Measurements from ENCODE around the gene PADI4. TPM values are rescaled to one million over a fixed set of nuclear protein-coding genes. Genes with fewer than 3 reads are reported as not detected.

Gene PADI4
- total and polyA plus RNA-seq, 8 donors, result 0.77 to 13.8 (median 1.8) TPM

DNA sequence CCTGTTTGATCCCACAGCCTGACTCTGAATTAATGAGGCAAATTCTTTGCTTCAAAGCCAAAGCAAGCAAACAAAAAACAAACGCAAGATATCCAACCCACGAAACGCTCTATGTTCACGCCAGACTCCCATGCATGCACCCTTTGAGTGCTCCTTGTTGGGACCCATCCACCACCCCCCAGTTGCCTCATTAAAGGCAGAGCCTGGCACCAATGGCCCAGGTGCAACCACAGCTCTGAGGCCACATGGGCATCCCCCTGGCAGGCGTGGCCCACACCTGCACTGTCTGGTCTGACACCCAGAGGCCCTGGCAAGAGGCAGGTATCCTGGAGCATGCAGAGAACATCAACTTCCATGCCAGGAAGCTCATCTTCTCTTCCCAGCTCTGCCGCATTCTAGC, 1.1 kb upstream of the PADI4 start:
- peaks cover 0 to 50% of the 10 kb centered on the region in 2 donors for H3K27me3 ChIP-seq
- TF ChIP-seq, protein P1, sequence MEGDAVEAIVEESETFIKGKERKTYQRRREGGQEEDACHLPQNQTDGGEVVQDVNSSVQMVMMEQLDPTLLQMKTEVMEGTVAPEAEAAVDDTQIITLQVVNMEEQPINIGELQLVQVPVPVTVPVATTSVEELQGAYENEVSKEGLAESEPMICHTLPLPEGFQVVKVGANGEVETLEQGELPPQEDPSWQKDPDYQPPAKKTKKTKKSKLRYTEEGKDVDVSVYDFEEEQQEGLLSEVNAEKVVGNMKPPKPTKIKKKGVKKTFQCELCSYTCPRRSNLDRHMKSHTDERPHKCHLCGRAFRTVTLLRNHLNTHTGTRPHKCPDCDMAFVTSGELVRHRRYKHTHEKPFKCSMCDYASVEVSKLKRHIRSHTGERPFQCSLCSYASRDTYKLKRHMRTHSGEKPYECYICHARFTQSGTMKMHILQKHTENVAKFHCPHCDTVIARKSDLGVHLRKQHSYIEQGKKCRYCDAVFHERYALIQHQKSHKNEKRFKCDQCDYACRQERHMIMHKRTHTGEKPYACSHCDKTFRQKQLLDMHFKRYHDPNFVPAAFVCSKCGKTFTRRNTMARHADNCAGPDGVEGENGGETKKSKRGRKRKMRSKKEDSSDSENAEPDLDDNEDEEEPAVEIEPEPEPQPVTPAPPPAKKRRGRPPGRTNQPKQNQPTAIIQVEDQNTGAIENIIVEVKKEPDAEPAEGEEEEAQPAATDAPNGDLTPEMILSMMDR (IDR thresholded peaks at IDR 0.05), result no peak
- no peak for ATAC-seq
- H3K4me3 ChIP-seq, result no peak overlapping the region
- peaks cover 0 to 7% of the 10 kb centered on the region in 2 donors for H3K9me3 ChIP-seq
- no peak for DNase-seq
- no peaks in the 10 kb centered on the region for H3K36me3 ChIP-seq
- intact Hi-C loops (cut with DNase I), result no loop called here
- peaks cover 0 to 62% of the 10 kb centered on the region in 2 donors for H3K4me1 ChIP-seq
- H3K27ac ChIP-seq, result no peak overlapping the region

DNA sequence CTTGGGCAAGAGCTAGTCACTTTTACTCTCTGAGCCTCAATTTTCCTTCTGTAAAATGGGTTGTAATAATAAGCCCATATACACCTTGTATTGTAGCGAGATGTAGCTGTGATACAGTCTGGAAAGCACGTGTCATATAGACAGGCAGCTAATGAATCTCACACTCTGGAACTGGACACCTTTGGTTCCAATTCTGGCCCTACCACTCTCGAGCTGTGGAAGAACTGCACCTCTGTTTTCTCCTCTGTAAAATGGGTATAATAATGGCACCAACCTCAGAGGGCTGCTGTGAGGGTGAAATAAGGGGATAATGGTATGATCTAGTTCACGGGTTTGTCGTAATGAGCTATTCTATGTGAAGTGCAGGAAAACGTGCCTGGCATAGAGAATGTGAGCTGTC, 668 bp upstream of the PADI4 start:
- H3K27ac ChIP-seq, result peak overlapping the region in 1 of 2 donors; percentile 86
- peaks cover 0 to 66% of the 10 kb centered on the region in 2 donors for H3K4me1 ChIP-seq
- H3K4me3 ChIP-seq, result no peak overlapping the region
- TF ChIP-seq, protein P1 (IDR thresholded peaks at IDR 0.05), result no peak
- DNase-seq (no peak), ATAC-seq (no peak)
- peaks cover 0 to 3% of the 10 kb centered on the region in 2 donors for H3K9me3 ChIP-seq
- peaks cover 0 to 54% of the 10 kb centered on the region in 2 donors for H3K27me3 ChIP-seq
- no peaks in the 10 kb centered on the region for H3K36me3 ChIP-seq
- intact Hi-C loops (cut with DNase I), result no loop called here

DNA sequence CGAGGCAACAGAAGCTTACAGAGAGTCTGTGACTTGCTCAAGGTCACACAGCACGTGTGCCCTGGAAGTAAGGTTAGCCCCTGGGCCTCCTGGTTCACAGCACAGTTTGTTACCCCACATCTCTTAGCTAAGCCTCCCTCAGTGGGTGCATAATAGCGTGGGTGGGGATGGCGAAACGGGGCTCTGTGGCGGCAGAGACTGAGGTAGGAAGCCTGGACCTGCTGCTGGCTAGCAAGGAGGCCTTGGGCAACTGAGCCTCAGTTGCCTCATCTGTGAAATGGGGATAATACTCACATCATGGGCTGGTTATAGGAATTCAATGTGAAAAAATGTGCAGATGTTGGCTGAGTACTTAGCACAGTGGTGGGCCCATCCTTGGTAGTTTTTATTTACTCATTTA, 596 bp downstream of the PADI4 start:
- H3K27me3 ChIP-seq, result peaks cover 0 to 64% of the 10 kb centered on the region in 2 donors
- DNase-seq (no peak), ATAC-seq (no peak)
- TF ChIP-seq, protein P1 (IDR thresholded peaks at IDR 0.05), result no peak
- no peaks in the 10 kb centered on the region for H3K36me3 ChIP-seq
- intact Hi-C loops (cut with DNase I), result no loop called here
- H3K9me3 ChIP-seq, result no peaks in the 10 kb centered on the region
- peak overlapping the region in 1 of 2 donors; percentile 13 for H3K4me3 ChIP-seq
- peaks cover 0 to 67% of the 10 kb centered on the region in 2 donors for H3K4me1 ChIP-seq
- peak overlapping the region in 1 of 2 donors; percentile 86 for H3K27ac ChIP-seq

DNA sequence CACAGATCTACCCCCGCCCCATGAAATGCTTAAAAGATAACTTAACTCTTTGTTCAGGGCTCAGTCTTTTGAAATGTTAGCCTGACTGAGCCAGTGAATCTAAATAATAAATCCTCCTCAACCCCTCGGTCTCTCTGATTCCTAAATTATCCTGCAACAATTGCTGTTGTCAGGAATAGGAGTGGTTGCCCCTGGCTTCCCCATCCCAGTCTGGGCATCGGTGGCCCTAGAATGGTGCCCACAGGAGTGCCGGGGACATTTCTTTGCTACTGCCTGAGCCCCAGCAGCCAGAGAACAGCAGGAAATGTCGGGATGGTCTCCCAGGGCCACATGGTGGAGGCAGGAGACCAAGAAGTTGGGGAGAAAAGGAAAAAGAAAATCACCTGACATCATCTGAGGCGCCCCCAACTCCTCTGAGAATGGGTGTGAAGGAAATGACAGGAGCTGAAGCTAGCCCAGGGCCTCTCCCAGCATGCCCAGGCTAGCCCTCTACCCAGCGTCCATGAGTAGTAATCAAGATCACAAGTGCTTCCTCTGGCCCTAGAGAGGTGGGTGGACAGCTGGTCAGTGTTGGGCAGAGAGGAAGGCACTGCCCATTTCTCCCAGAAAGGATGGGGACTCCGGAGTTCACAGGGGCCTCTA, 1.6 kb downstream of the PADI4 start:
- Histone ChIP-seq H3K27ac (peak overlapping the region in 1 of 2 donors; percentile 86), H3K9me3 (no peaks in the 10 kb centered on the region), H3K4me3 (no peak overlapping the region), H3K27me3 (peaks cover 0 to 72% of the 10 kb centered on the region in 2 donors), H3K36me3 (no peaks in the 10 kb centered on the region), H3K4me1 (peaks cover 0 to 57% of the 10 kb centered on the region in 2 donors)
- intact Hi-C loops (cut with DNase I), result no loop called here
- TF ChIP-seq, protein P1 (IDR thresholded peaks at IDR 0.05), result no peak
- ATAC-seq (no peak), DNase-seq (no peak)

DNA sequence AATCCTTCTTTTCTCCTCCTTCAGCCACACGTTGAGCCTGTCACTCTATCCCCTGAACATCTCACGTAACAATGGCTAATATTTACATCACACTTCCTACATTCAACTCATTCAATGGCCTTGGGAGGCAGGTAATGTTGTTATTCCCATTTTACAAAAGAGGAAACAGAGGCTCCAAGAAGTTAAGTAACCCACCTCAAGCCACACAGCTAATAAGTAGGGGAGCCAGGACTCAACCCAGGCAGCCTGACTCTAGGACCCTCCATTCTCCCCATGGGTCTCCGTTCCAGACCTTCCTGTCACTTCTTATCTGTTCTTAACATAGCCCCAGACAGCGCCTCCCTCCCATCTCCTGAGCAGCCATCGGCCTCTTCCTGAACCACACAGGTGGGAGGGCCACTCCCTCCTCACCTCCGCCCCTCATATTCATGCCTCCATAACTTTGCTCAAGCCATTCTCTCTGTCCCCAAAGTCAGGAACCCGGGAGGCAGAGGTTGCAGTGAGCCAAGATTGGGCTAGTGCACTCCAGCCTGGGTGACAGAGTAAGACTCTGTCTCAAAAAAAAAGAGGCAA, 2.2 kb downstream of the PADI4 start:
- peaks cover 0 to 54% of the 10 kb centered on the region in 2 donors for H3K4me1 ChIP-seq
- no peaks in the 10 kb centered on the region for H3K9me3 ChIP-seq
- TF ChIP-seq, protein P1 (IDR thresholded peaks at IDR 0.05), result no peak
- H3K36me3 ChIP-seq, result no peaks in the 10 kb centered on the region
- peaks cover 0 to 78% of the 10 kb centered on the region in 2 donors for H3K27me3 ChIP-seq
- no peak overlapping the region for H3K4me3 ChIP-seq
- intact Hi-C loops (cut with DNase I), result no loop called here
- ATAC-seq (no peak), DNase-seq (no peak)
- H3K27ac ChIP-seq, result peak overlapping the region in 1 of 2 donors; percentile 67

Measured in left lung (tissue), 10 donors.